ENCODE measurements around the gene AGBL4. TPM values are rescaled to one million over a fixed set of nuclear protein-coding genes. Genes with fewer than 3 reads are reported as not detected.

The AGBL4 gene
- total RNA-seq, 5 donors from 2014 or later (not counting 1 experiment from before 2014, with no cell fraction given): 0.58 TPM; not detected in 4

GRCh38 chr1:48675251-48675650 is 1348.5 kb downstream of the AGBL4 start:
- POLR2A ChIA-PET: interaction anchor here in 1 of 2 donors (0.7 kb wide), 1 partner anchor 13 kb away, joined by 3 read pairs; no protein-coding TSS in a partner anchor
- H3K9me3 Mint-ChIP-seq: no peaks in the 10 kb centered on the region
- no peak overlapping the region for H3K27ac Mint-ChIP-seq
- no CpG with 5 or more reads among the region's 3 CpGs for WGBS (ENCODE audit: insufficient coverage)
- peaks cover 6 to 26% of the 10 kb centered on the region in 2 donors for H3K27me3 Mint-ChIP-seq
- H3K4me3 Mint-ChIP-seq: no peak overlapping the region
- Histone ChIP-seq H3K27me3 (replicated peaks in 1 of 2; ENCODE audit: control insufficient read depth in 2 of 2, extremely low read depth in 1 of 2, insufficient read depth in 2 of 2, low read length in 1 of 2) (peaks cover 0 to 18% of the 10 kb centered on the region in 2 experiments), H3K27ac (ENCODE audit: low read length) (no peak overlapping the region), H3K4me1 (ENCODE audit: control insufficient read depth in 1 of 2, extremely low read depth in 1 of 2, insufficient read depth in 2 of 2, low read length in 2 of 2) (no peaks in the 10 kb centered on the region), H3K36me3 (ENCODE audit: control insufficient read depth in 2 of 2, extremely low read depth in 1 of 2, insufficient read depth in 1 of 2, low read length in 1 of 2) (no peaks in the 10 kb centered on the region), H3K9me3 (no peaks in the 10 kb centered on the region), H3K4me3 (ENCODE audit: control insufficient read depth in 1 of 2, extremely low read depth in 1 of 2, low read length in 1 of 2) (no peak overlapping the region)
- H3K4me1 Mint-ChIP-seq: no peaks in the 10 kb centered on the region
- CTCF ChIA-PET: interaction anchor here in 1 of 2 donors (0.6 kb wide), 1 partner anchor 633 kb away, joined by 10 read pairs; no protein-coding TSS in a partner anchor
- no peaks in the 10 kb centered on the region for H3K36me3 Mint-ChIP-seq
- DNase-seq (no peak), ATAC-seq (replicated peaks in 1 of 4) (no peak)

- peaks cover 0 to 20% of the 10 kb centered on the region in 2 experiments for H3K27me3 ChIP-seq (replicated peaks in 1 of 2; ENCODE audit: control insufficient read depth in 2 of 2, extremely low read depth in 1 of 2, insufficient read depth in 2 of 2, low read length in 1 of 2)
- Mint-ChIP-seq H3K36me3 (no peaks in the 10 kb centered on the region), H3K4me1 (no peaks in the 10 kb centered on the region), H3K27ac (no peak overlapping the region), H3K4me3 (no peak overlapping the region), H3K27me3 (peaks cover 8 to 31% of the 10 kb centered on the region in 2 donors), H3K9me3 (no peaks in the 10 kb centered on the region)
- no peak overlapping the region for H3K27ac ChIP-seq (ENCODE audit: low read length)
- H3K4me3 ChIP-seq (ENCODE audit: control insufficient read depth in 1 of 2, extremely low read depth in 1 of 2, low read length in 1 of 2): no peak overlapping the region
- POLR2A ChIA-PET: no interaction called here
- ATAC-seq (replicated peaks in 1 of 4) (no peak), DNase-seq (no peak)
- no peaks in the 10 kb centered on the region for H3K4me1 ChIP-seq (ENCODE audit: control insufficient read depth in 1 of 2, extremely low read depth in 1 of 2, insufficient read depth in 2 of 2, low read length in 2 of 2)
- CTCF ChIA-PET: interaction anchor here in 1 of 2 donors (0.6 kb wide), 1 partner anchor 632 kb away, joined by 10 read pairs; no protein-coding TSS in a partner anchor
- no peaks in the 10 kb centered on the region for H3K36me3 ChIP-seq (ENCODE audit: control insufficient read depth in 2 of 2, extremely low read depth in 1 of 2, insufficient read depth in 1 of 2, low read length in 1 of 2)
- WGBS (ENCODE audit: insufficient coverage): no CpG with 5 or more reads among the region's 2 CpGs
- H3K9me3 ChIP-seq: no peaks in the 10 kb centered on the region
Observed at GRCh38 chr1:48674641-48675040, 1349.1 kb downstream of the AGBL4 start.

- Histone ChIP-seq H3K4me3 (ENCODE audit: control insufficient read depth in 1 of 2, extremely low read depth in 1 of 2, low read length in 1 of 2) (no peak overlapping the region), H3K4me1 (ENCODE audit: control insufficient read depth in 1 of 2, extremely low read depth in 1 of 2, insufficient read depth in 2 of 2, low read length in 2 of 2) (no peaks in the 10 kb centered on the region), H3K36me3 (ENCODE audit: control insufficient read depth in 2 of 2, extremely low read depth in 1 of 2, insufficient read depth in 1 of 2, low read length in 1 of 2) (no peaks in the 10 kb centered on the region), H3K27ac (ENCODE audit: low read length) (no peak overlapping the region), H3K27me3 (replicated peaks in 1 of 2; ENCODE audit: control insufficient read depth in 2 of 2, extremely low read depth in 1 of 2, insufficient read depth in 2 of 2, low read length in 1 of 2) (peaks cover 0 to 20% of the 10 kb centered on the region in 2 experiments), H3K9me3 (no peaks in the 10 kb centered on the region)
- H3K27ac Mint-ChIP-seq: no peak overlapping the region
- H3K4me1 Mint-ChIP-seq: no peaks in the 10 kb centered on the region
- CTCF ChIA-PET: no interaction called here
- no peaks in the 10 kb centered on the region for H3K36me3 Mint-ChIP-seq
- H3K9me3 Mint-ChIP-seq: no peaks in the 10 kb centered on the region
- DNase-seq: no peak
- POLR2A ChIA-PET: no interaction called here
- peaks cover 10 to 36% of the 10 kb centered on the region in 2 donors for H3K27me3 Mint-ChIP-seq
- WGBS (ENCODE audit: insufficient coverage): 50% methylated on average over 9 of the region's 12 CpGs
- no peak for ATAC-seq (replicated peaks in 1 of 4)
- H3K4me3 Mint-ChIP-seq: no peak overlapping the region
Observed at GRCh38 chr1:48673332-48674105, 1350.2 kb downstream of the AGBL4 start.

- ChIA-PET POLR2A (no interaction called here), CTCF (no interaction called here)
- Histone ChIP-seq H3K4me3 (ENCODE audit: control insufficient read depth in 1 of 2, extremely low read depth in 1 of 2, low read length in 1 of 2) (no peak overlapping the region), H3K9me3 (no peaks in the 10 kb centered on the region), H3K36me3 (ENCODE audit: control insufficient read depth in 2 of 2, extremely low read depth in 1 of 2, insufficient read depth in 1 of 2, low read length in 1 of 2) (no peaks in the 10 kb centered on the region), H3K4me1 (ENCODE audit: control insufficient read depth in 1 of 2, extremely low read depth in 1 of 2, insufficient read depth in 2 of 2, low read length in 2 of 2) (no peaks in the 10 kb centered on the region), H3K27ac (ENCODE audit: low read length) (no peak overlapping the region), H3K27me3 (replicated peaks in 1 of 2; ENCODE audit: control insufficient read depth in 2 of 2, extremely low read depth in 1 of 2, insufficient read depth in 2 of 2, low read length in 1 of 2) (peaks cover 0 to 13% of the 10 kb centered on the region in 2 experiments)
- peaks cover 10 to 26% of the 10 kb centered on the region in 2 donors for H3K27me3 Mint-ChIP-seq
- ATAC-seq (replicated peaks in 1 of 4): no peak
- H3K27ac Mint-ChIP-seq: no peak overlapping the region
- H3K9me3 Mint-ChIP-seq: no peaks in the 10 kb centered on the region
- 0% methylated on average over 1 of the region's 1 CpG for WGBS (ENCODE audit: insufficient coverage)
- DNase-seq: no peak
- no peaks in the 10 kb centered on the region for H3K4me1 Mint-ChIP-seq
- H3K4me3 Mint-ChIP-seq: no peak overlapping the region
- no peaks in the 10 kb centered on the region for H3K36me3 Mint-ChIP-seq
Observed at GRCh38 chr1:48671578-48671977, 1352.2 kb downstream of the AGBL4 start.

GRCh38 chr1:48670234-48671020 is 1353.3 kb downstream of the AGBL4 start:
- POLR2A ChIA-PET: no interaction called here
- Mint-ChIP-seq H3K9me3 (no peaks in the 10 kb centered on the region), H3K36me3 (no peaks in the 10 kb centered on the region), H3K4me3 (no peak overlapping the region), H3K4me1 (no peaks in the 10 kb centered on the region), H3K27me3 (peaks cover 10 to 24% of the 10 kb centered on the region in 2 donors), H3K27ac (no peak overlapping the region)
- DNase-seq (no peak), ATAC-seq (replicated peaks in 1 of 4) (no peak)
- Histone ChIP-seq H3K4me3 (ENCODE audit: control insufficient read depth in 1 of 2, extremely low read depth in 1 of 2, low read length in 1 of 2) (no peak overlapping the region), H3K36me3 (ENCODE audit: control insufficient read depth in 2 of 2, extremely low read depth in 1 of 2, insufficient read depth in 1 of 2, low read length in 1 of 2) (no peaks in the 10 kb centered on the region), H3K4me1 (ENCODE audit: control insufficient read depth in 1 of 2, extremely low read depth in 1 of 2, insufficient read depth in 2 of 2, low read length in 2 of 2) (no peaks in the 10 kb centered on the region), H3K27ac (ENCODE audit: low read length) (no peak overlapping the region), H3K27me3 (replicated peaks in 1 of 2; ENCODE audit: control insufficient read depth in 2 of 2, extremely low read depth in 1 of 2, insufficient read depth in 2 of 2, low read length in 1 of 2) (peaks cover 0 to 13% of the 10 kb centered on the region in 2 experiments), H3K9me3 (no peaks in the 10 kb centered on the region)
- CTCF ChIA-PET: interaction anchor here in 1 of 2 donors (0.6 kb wide), 1 partner anchor 707 kb away, joined by 3 read pairs; no protein-coding TSS in a partner anchor
- WGBS (ENCODE audit: insufficient coverage): 65% methylated on average over 4 of the region's 5 CpGs

GRCh38 chr1:48668339-48668738 is 1355.4 kb downstream of the AGBL4 start:
- Histone ChIP-seq H3K36me3 (ENCODE audit: control insufficient read depth in 2 of 2, extremely low read depth in 1 of 2, insufficient read depth in 1 of 2, low read length in 1 of 2) (no peaks in the 10 kb centered on the region), H3K4me1 (ENCODE audit: control insufficient read depth in 1 of 2, extremely low read depth in 1 of 2, insufficient read depth in 2 of 2, low read length in 2 of 2) (no peaks in the 10 kb centered on the region), H3K27me3 (replicated peaks in 1 of 2; ENCODE audit: control insufficient read depth in 2 of 2, extremely low read depth in 1 of 2, insufficient read depth in 2 of 2, low read length in 1 of 2) (peaks cover 0 to 8% of the 10 kb centered on the region in 2 experiments), H3K27ac (ENCODE audit: low read length) (no peak overlapping the region), H3K4me3 (ENCODE audit: control insufficient read depth in 1 of 2, extremely low read depth in 1 of 2, low read length in 1 of 2) (no peak overlapping the region), H3K9me3 (no peaks in the 10 kb centered on the region)
- 57% methylated on average over 1 of the region's 2 CpGs for WGBS (ENCODE audit: insufficient coverage)
- ATAC-seq (replicated peaks in 1 of 4): no peak
- CTCF ChIA-PET: no interaction called here
- POLR2A ChIA-PET: no interaction called here
- Mint-ChIP-seq H3K4me1 (no peaks in the 10 kb centered on the region), H3K4me3 (no peak overlapping the region), H3K27ac (no peak overlapping the region), H3K36me3 (no peaks in the 10 kb centered on the region), H3K9me3 (no peaks in the 10 kb centered on the region), H3K27me3 (peaks cover 4 to 10% of the 10 kb centered on the region in 2 donors)
- DNase-seq: no peak
